Psoas muscle (tissue), 8 donors: ENCODE results near the gene COL5A1. TPM values are rescaled to one million over a fixed set of nuclear protein-coding genes. Genes with fewer than 3 reads are reported as not detected.

Source experiments
- ATAC-seq, 4 donors: fragments of 200-7000 bp; cut with Tn5 transposase; one replicate each; pipeline ENCODE4 v1.9.1; 2020; ENCODE audit warnings: moderate library complexity in 3 of 4, mild to moderate bottlenecking in 2 of 4
- DNase-seq, 2 donors: peaks; one replicate each; pipeline ENCODE4 v3.0.0-alpha.2; 2020
- H3K27ac ChIP-seq: fragments of 200-600 bp; one replicate; pipeline ENCODE4 v1.8.0; 2022
- H3K27me3 ChIP-seq, 3 donors: fragments of 200-600 bp in 1 of 3; one replicate each; pipeline versions ENCODE4 v1.6.1 to v1.8.0; 2013 to 2022; ENCODE audit warnings: low read length in 2 of 3, mild to moderate bottlenecking in 2 of 3, moderate library complexity in 1 of 3; ENCODE audit not compliant: insufficient read depth in 3 of 3
- H3K36me3 ChIP-seq, 2 donors: fragments of 200-600 bp in 1 of 2; one replicate each; pipeline versions ENCODE4 v1.6.1 to v1.8.0; 2013 to 2022; ENCODE audit warnings: low read depth in 1 of 2, mild to moderate bottlenecking in 1 of 2, moderate library complexity in 1 of 2; ENCODE audit not compliant: insufficient read depth in 1 of 2
- H3K4me1 ChIP-seq: fragments of 200-600 bp; one replicate; pipeline ENCODE4 v1.8.0; 2022
- H3K4me3 ChIP-seq: fragments of 200-600 bp; one replicate; pipeline ENCODE4 v1.8.0; 2022; ENCODE audit warnings: mild to moderate bottlenecking
- H3K9me3 ChIP-seq: fragments of 200-600 bp; one replicate; pipeline ENCODE4 v1.8.0; 2022
- WGBS, 3 donors: extraction: QIAGEN DNeasy Blood & Tissue Kit; methylation state at CpG; one replicate each; pipeline versions ENCODE4 v1.1.6 to v1.1.7; 2013; 5-methylcytosine and 5-hydroxymethylcytosine counted together
- intact Hi-C, 2 donors: fragments of 100-400 bp; cut with DNase I; formaldehyde crosslinking; loops; one replicate each; pipeline versions ENCODE4 v1.11.0 to v1.14.2; 2022
- polyA plus RNA-seq, 3 donors: library from polyadenylated mRNA; stranded (reverse); fragments of 200-250 nt; gene quantifications; one replicate each; pipeline ENCODE4 v1.2.3, GENCODE V29; 2013
- total RNA-seq, 4 donors: library from RNA; stranded (reverse); fragmentation: NEBNext Ultra II Directional in 2 of 4; extraction: Animal tissue kit (Norgen Biotek cat#: 25700) in 2 of 4; gene quantifications; one replicate each; pipeline versions ENCODE4 v1.2.1 to v1.2.4, GENCODE V29; 2021 to 2023
- TF ChIP-seq, protein P1 (sequence below): fragments of 200-600 bp; IDR thresholded peaks from one replicate; pipeline ENCODE4 v1.8.0; 2022; ENCODE audit warnings: antibody characterized with exemption
- donor health status: healthy with polysubstance abuse.
- donor health status: DM: no; HTN: no; CAD: no; lungs with moderate emphysema.
- donor health status: Bipolar disorder and iron deficiency.
- donor health status: healthy.
- donor health status: DM: yes; HTN: yes; CAD: no.
- donor health status: DM: no; HTN: no; CAD: no.
- donor health status: DM: no; HTN: no; CAD: no.
- donor health status: DM: yes; HTN: yes; CAD: no.

The COL5A1 gene
- total and polyA plus RNA-seq, 7 donors = 1.7 to 11.3 (median 3.4) TPM

DNA sequence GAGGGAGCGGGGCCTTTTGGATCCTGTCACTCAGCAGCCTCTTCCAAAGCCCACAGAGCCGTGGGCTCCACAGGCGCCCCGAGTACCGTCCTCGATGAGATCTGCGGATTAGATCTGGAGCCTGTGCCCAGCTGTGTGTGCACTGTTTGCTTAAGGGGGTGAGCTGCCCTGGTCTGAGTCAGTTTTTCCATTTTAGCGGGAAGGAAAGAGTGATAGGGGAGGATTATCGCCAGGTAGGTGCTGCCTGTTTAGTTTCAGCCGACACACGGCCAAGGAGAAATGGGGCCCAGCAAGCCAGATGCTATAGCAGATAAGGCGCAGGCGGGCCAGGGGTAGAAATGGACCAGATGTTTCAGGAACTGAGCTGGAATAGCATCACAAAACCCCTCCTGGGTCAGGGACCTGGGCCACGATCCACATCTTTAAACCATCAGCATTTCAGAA is 18.1 kb downstream of the COL5A1 start:
- ATAC-seq (no peak), DNase-seq (peak in 1 of 2 donors; percentile 6)
- peaks cover 0 to 27% (median 6%) of the 10 kb centered on the region in 3 donors for H3K27me3 ChIP-seq
- H3K4me3 ChIP-seq = no peak overlapping the region
- H3K27ac ChIP-seq = no peak overlapping the region
- no peaks in the 10 kb centered on the region for H3K4me1 ChIP-seq
- TF ChIP-seq, protein P1, sequence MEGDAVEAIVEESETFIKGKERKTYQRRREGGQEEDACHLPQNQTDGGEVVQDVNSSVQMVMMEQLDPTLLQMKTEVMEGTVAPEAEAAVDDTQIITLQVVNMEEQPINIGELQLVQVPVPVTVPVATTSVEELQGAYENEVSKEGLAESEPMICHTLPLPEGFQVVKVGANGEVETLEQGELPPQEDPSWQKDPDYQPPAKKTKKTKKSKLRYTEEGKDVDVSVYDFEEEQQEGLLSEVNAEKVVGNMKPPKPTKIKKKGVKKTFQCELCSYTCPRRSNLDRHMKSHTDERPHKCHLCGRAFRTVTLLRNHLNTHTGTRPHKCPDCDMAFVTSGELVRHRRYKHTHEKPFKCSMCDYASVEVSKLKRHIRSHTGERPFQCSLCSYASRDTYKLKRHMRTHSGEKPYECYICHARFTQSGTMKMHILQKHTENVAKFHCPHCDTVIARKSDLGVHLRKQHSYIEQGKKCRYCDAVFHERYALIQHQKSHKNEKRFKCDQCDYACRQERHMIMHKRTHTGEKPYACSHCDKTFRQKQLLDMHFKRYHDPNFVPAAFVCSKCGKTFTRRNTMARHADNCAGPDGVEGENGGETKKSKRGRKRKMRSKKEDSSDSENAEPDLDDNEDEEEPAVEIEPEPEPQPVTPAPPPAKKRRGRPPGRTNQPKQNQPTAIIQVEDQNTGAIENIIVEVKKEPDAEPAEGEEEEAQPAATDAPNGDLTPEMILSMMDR = no peak
- no peaks in the 10 kb centered on the region for H3K36me3 ChIP-seq
- intact Hi-C loops = no loop called here
- no peaks in the 10 kb centered on the region for H3K9me3 ChIP-seq
- WGBS, 3 donors = 77 to 79% (median 78%) methylated on average over 14 of the region's 14 CpGs

DNA sequence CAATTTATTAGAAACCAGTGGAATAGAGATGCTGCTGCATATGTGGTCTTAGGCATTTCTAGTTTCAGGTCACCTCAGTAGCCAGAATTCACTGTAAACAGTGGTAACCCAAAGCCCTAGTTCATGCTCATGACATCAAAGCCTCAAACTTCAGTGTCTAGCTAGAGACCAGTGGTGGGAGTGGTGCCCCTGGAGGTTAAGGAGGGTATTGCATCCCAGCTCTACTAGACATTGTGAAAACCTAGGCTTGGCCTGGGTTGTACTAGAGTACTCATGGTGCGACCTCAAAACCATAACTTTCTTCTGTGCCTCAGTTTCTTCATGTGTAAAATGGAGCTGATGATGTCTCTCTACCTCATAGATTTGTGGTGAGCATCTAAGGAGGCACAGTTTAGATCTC is 18.8 kb downstream of the COL5A1 start:
- Histone ChIP-seq H3K9me3 (no peaks in the 10 kb centered on the region), H3K36me3 (no peaks in the 10 kb centered on the region), H3K4me3 (no peak overlapping the region), H3K27ac (no peak overlapping the region), H3K4me1 (no peaks in the 10 kb centered on the region), H3K27me3 (peaks cover 0 to 27% (median 4%) of the 10 kb centered on the region in 3 donors)
- ATAC-seq (no peak), DNase-seq (peak in 1 of 2 donors; percentile 2)
- 96 to 100% (median 98%) methylated on average over 1 of the region's 1 CpG for WGBS, 3 donors
- intact Hi-C loops = no loop called here
- TF ChIP-seq, protein P1 = peak; percentile 25

DNA sequence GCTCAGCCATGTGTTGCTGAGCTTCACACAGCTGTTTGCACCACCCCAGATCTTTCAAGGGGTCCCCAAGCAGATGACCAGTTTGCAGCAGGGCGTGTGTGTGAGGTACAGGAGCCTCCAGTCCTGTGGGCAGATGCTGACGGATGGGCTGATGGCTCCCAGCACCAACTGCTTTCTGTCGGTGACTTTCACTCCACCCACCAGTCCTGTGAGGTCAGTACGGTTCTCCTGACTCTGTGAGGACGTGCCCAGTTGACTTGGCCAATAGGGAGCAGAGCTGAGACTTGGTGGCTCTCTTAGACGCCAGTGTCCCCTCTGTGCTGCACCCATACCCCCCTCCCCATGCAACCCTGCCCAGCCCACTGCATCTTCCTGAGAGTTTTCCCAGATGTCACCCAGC is 19.7 kb downstream of the COL5A1 start:
- Histone ChIP-seq H3K36me3 (no peaks in the 10 kb centered on the region), H3K27ac (no peak overlapping the region), H3K4me1 (no peaks in the 10 kb centered on the region), H3K4me3 (no peak overlapping the region), H3K27me3 (peaks cover 0 to 27% (median 4%) of the 10 kb centered on the region in 3 donors), H3K9me3 (no peaks in the 10 kb centered on the region)
- intact Hi-C loops = no loop called here
- no peak for ATAC-seq
- no peak for DNase-seq
- TF ChIP-seq, protein P1 = no peak
- WGBS, 3 donors = 56 to 61% (median 58%) methylated on average over 6 of the region's 6 CpGs

DNA sequence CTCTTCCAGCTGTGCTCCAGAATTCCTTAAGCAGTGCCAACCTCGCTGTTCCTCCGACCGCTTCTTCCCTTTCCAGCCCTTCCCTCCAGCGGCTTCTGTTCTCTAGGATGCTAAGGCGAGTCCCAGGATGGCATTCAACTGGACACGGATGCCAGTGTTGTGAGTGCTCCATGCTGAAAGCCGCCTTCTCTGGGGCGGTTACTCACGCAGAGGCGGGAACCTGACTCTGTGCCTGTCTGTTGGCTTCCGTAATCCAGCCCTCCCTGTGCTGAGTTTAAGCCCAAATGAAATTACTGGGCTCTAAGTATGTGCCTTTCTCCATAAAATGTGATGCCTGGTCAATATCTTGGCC is 20.2 kb downstream of the COL5A1 start:
- Histone ChIP-seq H3K4me3 (no peak overlapping the region), H3K4me1 (no peaks in the 10 kb centered on the region), H3K9me3 (no peaks in the 10 kb centered on the region), H3K27me3 (peaks cover 0 to 27% (median 4%) of the 10 kb centered on the region in 3 donors), H3K27ac (no peak overlapping the region), H3K36me3 (no peaks in the 10 kb centered on the region)
- TF ChIP-seq, protein P1 = no peak
- DNase-seq = peak in 1 of 2 donors; percentile 46
- WGBS, 3 donors = 41 to 55% (median 50%) methylated on average over 11 of the region's 11 CpGs
- intact Hi-C loops = no loop called here
- peak in 3 of 4 donors; percentile 36 to 58 (median 38) for ATAC-seq
